LNCaP clone FGC (cell line): ENCODE measurements around the gene DCST1.
A peak's percentile ranks its signal among the peaks of the same experiment; 100 is the strongest.

Experiments used
- DNase-seq: peaks from one replicate; pipeline ENCODE4 v3.0.0-alpha.2; 2011; ENCODE audit warnings: low read depth
- H3K4me3 ChIP-seq: 2 replicates; pipeline ENCODE4 v1.5.1; 2011; ENCODE audit warnings: mild to moderate bottlenecking, low read depth, low read length, control low read depth
- TF ChIP-seq, protein P1 (sequence below): IDR thresholded peaks from 2 replicates; pipeline ENCODE4 v1.5.1; 2012; ENCODE audit warnings: mild to moderate bottlenecking; ENCODE audit not compliant: control insufficient read depth, insufficient read depth; ENCODE audit errors: extremely low read depth

The DCST1 gene

DNA sequence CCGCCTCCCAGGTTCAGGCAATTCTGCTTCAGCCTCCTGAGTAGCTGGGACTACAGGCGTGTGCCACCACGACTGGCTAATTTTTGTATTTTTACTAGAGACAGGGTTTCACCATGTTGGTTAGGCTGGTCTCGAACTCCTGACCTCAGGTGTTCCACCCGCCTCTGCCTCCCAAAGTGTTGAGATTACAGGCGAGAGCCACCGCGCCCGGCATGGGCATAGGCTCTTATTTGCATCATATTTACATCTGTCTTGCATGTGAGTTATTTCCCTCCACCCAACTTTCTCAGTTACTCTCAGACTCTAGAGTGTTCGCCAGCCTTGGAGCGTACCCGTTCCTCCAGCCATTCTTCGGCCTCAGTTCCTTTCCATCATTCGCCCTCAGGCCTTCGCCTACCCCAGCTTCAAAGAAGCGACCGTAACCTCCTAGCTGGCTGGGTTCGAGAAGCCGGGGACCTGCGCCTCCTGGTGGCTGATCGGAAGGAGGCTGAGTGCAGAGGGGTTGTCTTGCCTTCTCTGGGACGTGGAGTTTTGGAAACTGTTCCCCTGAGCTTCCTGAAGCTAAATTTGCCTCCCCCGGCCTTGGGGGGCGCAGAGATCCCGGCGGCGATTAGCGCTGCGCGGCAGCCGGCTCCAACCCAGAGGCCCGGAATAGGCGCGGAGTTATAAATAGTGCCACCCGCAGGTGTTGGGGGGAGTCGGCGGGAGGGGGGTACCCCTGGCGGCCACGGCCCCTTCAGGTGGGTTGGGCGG is 34.6 kb upstream of the DCST1 start:
- no peak overlapping the region for H3K4me3 ChIP-seq
- DNase-seq: no peak
- TF ChIP-seq, protein P1, sequence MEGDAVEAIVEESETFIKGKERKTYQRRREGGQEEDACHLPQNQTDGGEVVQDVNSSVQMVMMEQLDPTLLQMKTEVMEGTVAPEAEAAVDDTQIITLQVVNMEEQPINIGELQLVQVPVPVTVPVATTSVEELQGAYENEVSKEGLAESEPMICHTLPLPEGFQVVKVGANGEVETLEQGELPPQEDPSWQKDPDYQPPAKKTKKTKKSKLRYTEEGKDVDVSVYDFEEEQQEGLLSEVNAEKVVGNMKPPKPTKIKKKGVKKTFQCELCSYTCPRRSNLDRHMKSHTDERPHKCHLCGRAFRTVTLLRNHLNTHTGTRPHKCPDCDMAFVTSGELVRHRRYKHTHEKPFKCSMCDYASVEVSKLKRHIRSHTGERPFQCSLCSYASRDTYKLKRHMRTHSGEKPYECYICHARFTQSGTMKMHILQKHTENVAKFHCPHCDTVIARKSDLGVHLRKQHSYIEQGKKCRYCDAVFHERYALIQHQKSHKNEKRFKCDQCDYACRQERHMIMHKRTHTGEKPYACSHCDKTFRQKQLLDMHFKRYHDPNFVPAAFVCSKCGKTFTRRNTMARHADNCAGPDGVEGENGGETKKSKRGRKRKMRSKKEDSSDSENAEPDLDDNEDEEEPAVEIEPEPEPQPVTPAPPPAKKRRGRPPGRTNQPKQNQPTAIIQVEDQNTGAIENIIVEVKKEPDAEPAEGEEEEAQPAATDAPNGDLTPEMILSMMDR: peak; percentile 49

DNA sequence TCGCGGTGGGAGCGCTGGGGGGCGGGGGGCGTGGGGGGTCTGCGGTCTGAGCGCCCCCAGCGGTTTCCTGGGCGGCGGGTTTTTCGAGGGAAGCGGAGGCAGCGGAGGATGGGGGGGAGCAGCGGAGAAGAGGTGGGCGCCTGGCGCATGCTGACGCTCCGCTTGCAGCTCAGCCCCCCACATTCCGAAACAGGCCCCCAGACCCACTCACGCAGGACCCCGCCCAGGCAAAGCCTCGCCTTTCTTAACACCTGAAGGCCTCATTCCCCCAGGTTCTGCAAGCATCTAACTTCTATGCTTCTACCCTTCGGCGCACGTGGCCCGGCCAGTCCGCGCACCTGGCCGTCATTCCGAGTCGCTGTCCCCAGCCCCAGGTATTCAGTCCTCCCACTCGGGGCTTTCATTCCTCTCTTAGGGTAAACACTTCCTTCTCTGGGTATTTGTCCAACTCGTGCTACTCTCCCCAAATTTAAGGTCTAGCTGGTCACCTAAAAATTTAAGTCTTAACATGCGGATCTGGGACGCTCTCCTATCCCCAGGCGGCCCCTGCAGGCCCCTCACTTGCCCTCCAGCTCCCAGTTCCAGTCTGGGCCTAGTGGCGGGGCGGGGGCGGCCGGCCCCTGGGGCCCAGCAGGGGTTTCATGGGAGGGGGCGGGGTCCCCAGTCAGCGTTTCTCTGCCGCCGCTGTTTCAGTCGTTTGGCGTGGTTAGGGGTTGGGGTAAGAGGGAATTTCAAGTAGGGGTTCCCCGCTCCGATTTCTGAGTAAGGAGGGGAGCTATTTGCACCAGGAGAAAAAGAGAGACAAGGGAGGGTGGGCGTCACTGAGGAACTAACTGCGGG is 33.8 kb upstream of the DCST1 start:
- peak overlapping the region; percentile 65 for H3K4me3 ChIP-seq
- DNase-seq: no peak
- TF ChIP-seq, protein P1: no peak

DNA sequence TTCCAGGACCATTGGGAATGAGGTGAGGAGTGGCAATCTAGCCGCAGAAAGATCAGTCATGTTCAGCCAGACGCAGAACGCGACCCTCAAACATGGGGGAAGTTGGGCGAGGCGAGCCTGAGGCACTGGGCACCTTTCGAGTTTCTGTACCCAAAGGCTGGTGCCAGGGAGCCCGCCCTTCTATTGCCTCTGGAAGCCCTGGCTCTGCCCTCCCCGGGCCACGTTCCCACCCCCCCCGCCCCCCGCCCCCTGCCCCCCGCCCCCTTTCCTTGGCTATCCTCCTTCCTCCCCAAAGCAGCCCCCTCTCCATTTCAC is 33.3 kb upstream of the DCST1 start:
- TF ChIP-seq, protein P1: no peak
- DNase-seq: no peak

DNA sequence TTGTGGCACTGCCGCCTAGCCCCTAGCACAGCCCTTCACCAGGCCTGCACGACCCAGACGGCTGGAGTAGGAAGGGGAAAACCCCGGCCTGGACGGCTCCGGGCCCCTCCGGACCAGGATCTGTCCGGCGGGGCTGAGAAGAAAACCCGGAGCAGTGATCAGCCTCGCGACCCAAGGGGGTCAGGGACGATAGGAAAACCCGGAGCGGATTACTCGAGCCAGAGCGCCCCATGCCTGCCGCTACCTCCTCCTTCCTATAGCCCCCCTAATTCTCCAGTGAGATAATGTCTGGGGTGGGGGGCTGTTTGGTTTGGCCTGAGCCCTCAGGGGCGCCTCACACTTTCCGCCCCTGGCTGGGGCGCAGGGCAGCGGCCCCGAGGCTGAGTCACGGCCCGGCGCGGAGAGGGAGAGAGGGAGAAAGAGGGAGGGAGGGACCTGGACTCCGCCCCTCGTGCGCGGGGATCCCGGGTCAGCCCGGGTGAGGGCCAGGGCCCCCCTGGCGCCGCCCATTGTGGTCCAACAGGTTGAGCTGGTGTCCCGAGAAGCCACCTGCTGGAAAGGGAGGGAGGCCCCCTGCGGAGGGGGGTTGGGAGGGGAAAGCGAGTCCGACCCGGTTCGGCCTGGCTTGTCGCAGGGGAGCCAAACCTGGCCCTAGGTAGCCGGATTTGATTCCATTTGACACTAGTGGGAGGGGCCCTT is 32.7 kb upstream of the DCST1 start:
- TF ChIP-seq, protein P1: peak; percentile 10; the same call in 1 of the 2 replicates
- H3K4me3 ChIP-seq: peak overlapping the region; percentile 65
- peak; percentile 97 for DNase-seq

More for the DNA sequence above, 33.3 kb upstream of the DCST1 start:
- peak overlapping the region; percentile 65 for H3K4me3 ChIP-seq

DNA sequence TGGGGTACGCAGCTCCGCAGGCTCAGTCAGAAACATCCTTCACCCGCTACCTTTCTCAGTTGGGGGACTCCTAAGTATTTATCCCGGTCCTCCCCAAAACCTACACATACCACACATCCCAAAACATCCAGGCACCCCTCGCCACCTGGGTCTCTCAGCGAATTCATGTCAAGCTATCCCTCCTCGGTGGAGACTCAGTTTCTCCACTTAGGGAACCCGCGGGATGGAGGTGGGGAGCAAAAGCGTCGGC is 32.3 kb upstream of the DCST1 start:
- H3K4me3 ChIP-seq: peak overlapping the region; percentile 65
- no peak for DNase-seq
- TF ChIP-seq, protein P1: no peak

DNA sequence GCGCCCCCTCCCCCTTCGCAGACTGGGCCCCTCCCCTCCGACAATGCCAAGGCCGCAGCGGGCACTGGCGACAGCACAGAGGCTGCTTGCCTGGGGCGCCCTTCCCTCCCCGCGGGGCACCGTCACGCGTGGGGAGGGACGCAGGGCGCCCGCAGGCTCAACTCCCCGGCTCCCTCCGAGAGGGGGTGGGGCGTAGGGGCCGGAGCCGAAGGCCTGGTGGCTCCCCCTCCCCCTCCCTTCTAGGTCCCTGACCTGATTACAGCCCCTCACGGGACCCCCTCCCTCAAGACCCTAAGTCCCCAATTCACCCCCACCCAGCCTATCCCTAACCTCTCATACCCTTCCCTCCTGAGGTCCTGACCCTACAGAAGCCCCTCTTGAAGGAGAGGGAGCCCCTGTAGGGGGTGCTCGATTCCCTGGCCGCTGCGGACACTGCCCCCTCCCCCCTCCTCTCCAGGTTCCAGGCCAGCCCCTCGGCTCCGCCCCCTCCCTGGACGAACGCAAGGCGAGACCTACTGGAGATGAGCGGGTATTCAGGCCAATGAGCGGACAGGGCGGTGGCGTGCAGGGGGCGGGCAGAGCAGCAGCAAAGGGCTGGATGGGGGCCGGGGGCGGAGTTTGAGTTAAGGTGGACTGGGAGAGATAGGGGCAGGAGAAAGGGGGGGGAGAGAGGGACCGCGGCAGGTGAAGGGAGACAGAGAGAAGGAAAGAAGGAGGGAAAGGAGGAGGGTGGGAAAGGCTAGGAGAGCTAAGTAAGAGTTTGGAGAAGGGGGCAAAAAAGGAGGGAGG is 31.8 kb upstream of the DCST1 start:
- H3K4me3 ChIP-seq: peak overlapping the region; percentile 65
- TF ChIP-seq, protein P1: peak; percentile 33; the same call in 1 of the 2 replicates
- DNase-seq: peak; percentile 98
